SU-DHL-6 (cell line): Measurements from ENCODE around the gene P2RX6.

Experiments
- H2AFZ ChIP-seq: fragments of 200-600 bp; sonication (generic); 2 replicates; pipeline ENCODE4 v1.6.1; 2014; ENCODE audit warnings: low read depth, mild to moderate bottlenecking, moderate library complexity, mixed read lengths, antibody characterized with exemption, low read length; ENCODE audit not compliant: severe bottlenecking
- H3F3A ChIP-seq: fragments of 200-600 bp; shearing (Covaris generic); 2 replicates; pipeline ENCODE4 v1.6.0; 2016; ENCODE audit warnings: antibody characterized with exemption, mild to moderate bottlenecking; ENCODE audit not compliant: insufficient read depth
- H3K27ac ChIP-seq: fragments of 200-600 bp; sonication (generic); 2 replicates; pipeline ENCODE4 v1.5.1; 2016; ENCODE audit warnings: low read depth, mild to moderate bottlenecking, low read length, moderate library complexity, mixed read lengths
- H3K27me3 ChIP-seq: fragments of 200-600 bp; sonication (generic), shearing (Covaris generic); 2 replicates; pipeline ENCODE4 v1.6.0; 2014; ENCODE audit warnings: mild to moderate bottlenecking, low read length
- H3K36me3 ChIP-seq: fragments of 200-600 bp; sonication (generic); 2 replicates; pipeline ENCODE4 v1.6.1; 2014; ENCODE audit warnings: mild to moderate bottlenecking, low read length, mixed read lengths
- H3K4me2 ChIP-seq: fragments of 300-600, 200-600 bp; shearing (Covaris generic), sonication (generic); 2 replicates; pipeline ENCODE4 v1.6.0; 2014; ENCODE audit warnings: low read length, low read depth, mild to moderate bottlenecking; ENCODE audit not compliant: poor library complexity, severe bottlenecking
- H3K4me3 ChIP-seq: fragments of 200-600 bp; sonication (generic); 2 replicates; pipeline ENCODE4 v1.5.1; 2014; ENCODE audit warnings: antibody characterized with exemption, low read length, mild to moderate bottlenecking, mixed read lengths; ENCODE audit not compliant: insufficient read depth, poor library complexity, severe bottlenecking
- H3K79me2 ChIP-seq: fragments of 200-600 bp; sonication (generic); 2 replicates; pipeline ENCODE4 v1.6.1; 2014; ENCODE audit warnings: mild to moderate bottlenecking, low read length, moderate library complexity; ENCODE audit not compliant: insufficient read depth
- H3K9ac ChIP-seq: fragments of 200-600 bp; sonication (generic); 2 replicates; pipeline ENCODE4 v1.7.0; 2014; ENCODE audit warnings: mild to moderate bottlenecking, low read length
- H3K9me2 ChIP-seq: fragments of 200-600 bp; sonication (generic); replicated peaks from 2 replicates; pipeline ENCODE4 v1.6.1; 2014; ENCODE audit warnings: low read length; ENCODE audit not compliant: insufficient read depth
- H3K9me3 ChIP-seq: fragments of 200-600 bp; sonication (generic); 2 replicates; pipeline ENCODE4 v1.6.1; 2014; ENCODE audit warnings: low read length, mixed read lengths; ENCODE audit not compliant: insufficient read depth
- H4K20me1 ChIP-seq: fragments of 200-600 bp; sonication (generic); 2 replicates; pipeline ENCODE4 v1.6.1; 2014; ENCODE audit warnings: low read depth, mild to moderate bottlenecking, antibody characterized with exemption, low read length, moderate library complexity, mixed read lengths
- CTCF ChIP-seq: fragments of 200-600 bp; sonication (generic); IDR thresholded peaks from one replicate; pipeline ENCODE4 v1.5.1; 2017; ENCODE audit warnings: antibody characterized with exemption, mild to moderate bottlenecking, low read length, moderate library complexity; ENCODE audit not compliant: insufficient read depth, poor library complexity, severe bottlenecking
- EZH2phosphoT487 ChIP-seq: fragments of 200-600 bp; sonication (generic), shearing (Covaris generic); conservative IDR thresholded peaks from 2 replicates; pipeline ENCODE4 v1.6.1; 2018; ENCODE audit warnings: mild to moderate bottlenecking, antibody characterized with exemption, low read length, moderate library complexity, mixed read lengths

The P2RX6 gene

DNA sequence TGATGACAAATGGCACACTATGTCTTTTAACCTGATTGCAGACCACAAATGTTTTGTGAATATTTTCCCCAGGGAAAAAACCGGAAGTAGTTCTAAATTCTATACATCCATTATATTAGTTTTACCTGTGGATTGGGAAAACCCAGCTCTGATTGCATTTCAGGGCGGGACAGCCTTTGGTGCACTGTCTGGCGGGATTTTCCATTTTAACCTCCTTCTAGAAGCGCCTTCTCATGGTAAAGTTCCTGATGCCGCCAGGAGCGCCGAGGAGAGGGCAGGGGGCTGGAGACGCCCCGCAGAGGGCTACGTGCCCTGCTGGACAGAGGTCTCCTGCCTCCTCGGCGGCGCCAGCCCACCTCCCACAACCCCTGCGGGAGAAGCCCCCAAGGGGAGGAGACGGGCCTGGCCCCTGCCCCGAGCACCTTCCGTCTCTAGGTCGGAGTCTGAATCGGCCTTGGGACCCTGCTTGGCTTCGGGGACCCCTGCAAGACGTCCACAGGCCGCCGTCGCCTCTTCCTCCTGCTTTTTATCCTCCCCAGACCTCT, 1.2 kb upstream of the P2RX6 start:
- Histone ChIP-seq H4K20me1 (no peaks in the 10 kb centered on the region), H3K36me3 (no peaks in the 10 kb centered on the region), H3F3A (no peaks in the 10 kb centered on the region), H3K27ac (no peak overlapping the region), H3K4me2 (peak overlapping the region; percentile 45), H3K9ac (peak overlapping the region; percentile 31; the same call in 1 of the 2 replicates), H3K79me2 (no peaks in the 10 kb centered on the region), H2AFZ (no peak overlapping the region), H3K4me3 (no peak overlapping the region), H3K27me3 (no peaks in the 10 kb centered on the region), H3K9me2 (no peaks in the 10 kb centered on the region), H3K9me3 (no peaks in the 10 kb centered on the region)
- TF ChIP-seq CTCF (no peak), EZH2phosphoT487 (no peak)

DNA sequence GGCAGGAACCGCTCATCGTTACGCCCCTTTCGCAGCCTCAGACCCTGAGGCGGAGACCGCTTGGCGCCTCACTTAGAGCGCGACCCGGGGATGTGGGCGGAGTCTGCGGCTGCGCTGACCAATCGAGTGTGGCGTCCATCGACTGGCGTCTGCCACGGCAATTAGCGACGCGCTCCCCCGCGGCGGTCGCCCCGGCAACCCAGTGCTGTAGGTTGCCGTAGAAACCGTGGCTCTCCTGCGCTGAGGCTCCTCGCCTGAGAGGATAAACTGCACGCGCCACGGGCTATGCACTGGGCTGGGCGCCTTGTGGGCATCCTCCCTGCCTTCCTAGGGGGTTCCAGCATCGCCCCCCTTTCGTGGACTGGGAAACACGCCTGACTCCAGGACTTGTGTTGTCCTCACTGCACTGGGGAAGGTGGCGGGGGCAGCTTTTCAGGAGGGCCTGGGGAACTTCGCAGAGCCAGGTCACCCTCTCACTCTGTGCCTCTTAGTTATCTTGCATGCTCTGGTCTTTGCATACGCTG, 701 bp upstream of the P2RX6 start:
- Histone ChIP-seq H3K79me2 (no peaks in the 10 kb centered on the region), H3K36me3 (no peaks in the 10 kb centered on the region), H3K4me3 (no peak overlapping the region), H3K9me2 (no peaks in the 10 kb centered on the region), H3F3A (no peaks in the 10 kb centered on the region), H3K9me3 (no peaks in the 10 kb centered on the region), H3K4me2 (peak overlapping the region; percentile 45), H4K20me1 (no peaks in the 10 kb centered on the region), H3K9ac (peak overlapping the region; percentile 31; the same call in 1 of the 2 replicates), H2AFZ (no peak overlapping the region), H3K27me3 (no peaks in the 10 kb centered on the region), H3K27ac (no peak overlapping the region)
- no peak for TF ChIP-seq EZH2phosphoT487
- TF ChIP-seq CTCF = no peak

GRCh38 chr22:21015466-21016006, 571 bp downstream of the P2RX6 start:
- Histone ChIP-seq H3K9ac (no peak overlapping the region), H3K4me3 (no peak overlapping the region)
- TF ChIP-seq CTCF (no peak), EZH2phosphoT487 (no peak)

More at GRCh38 chr22:21015466-21016006, 571 bp downstream of the P2RX6 start:
- H3F3A ChIP-seq = no peaks in the 10 kb centered on the region
- no peaks in the 10 kb centered on the region for H3K36me3 ChIP-seq
- no peaks in the 10 kb centered on the region for H3K79me2 ChIP-seq
- no peaks in the 10 kb centered on the region for H3K27me3 ChIP-seq
- H2AFZ ChIP-seq = no peak overlapping the region
- no peaks in the 10 kb centered on the region for H3K9me2 ChIP-seq
- H3K9me3 ChIP-seq = no peaks in the 10 kb centered on the region
- no peak overlapping the region for H3K27ac ChIP-seq
- H3K4me2 ChIP-seq = no peak overlapping the region
- H4K20me1 ChIP-seq = no peaks in the 10 kb centered on the region
